GM18502 (cell line): ENCODE measurements around the gene DERL3.
"Not testable (repeated sequence)": the region's sequence is repeated elsewhere in the genome, so short reads cannot be mapped to it uniquely, and the experiment has no call there.

Experiments
- ATAC-seq: cut with Tn5 transposase; IDR thresholded peaks from one replicate; pipeline ENCODE4 v1.9.1; 2021; ENCODE audit warnings: mild to moderate bottlenecking; ENCODE audit not compliant: unreplicated experiment, poor library complexity

DERL3 gene

GRCh38 chr22:23838681-23839468, at the start of gene DERL3:
DERL3 (minus strand) TSS chr22:23839006; CDS start chr22:23838987, 19 bp downstream.
- peak; percentile 77 for ATAC-seq

DNA sequence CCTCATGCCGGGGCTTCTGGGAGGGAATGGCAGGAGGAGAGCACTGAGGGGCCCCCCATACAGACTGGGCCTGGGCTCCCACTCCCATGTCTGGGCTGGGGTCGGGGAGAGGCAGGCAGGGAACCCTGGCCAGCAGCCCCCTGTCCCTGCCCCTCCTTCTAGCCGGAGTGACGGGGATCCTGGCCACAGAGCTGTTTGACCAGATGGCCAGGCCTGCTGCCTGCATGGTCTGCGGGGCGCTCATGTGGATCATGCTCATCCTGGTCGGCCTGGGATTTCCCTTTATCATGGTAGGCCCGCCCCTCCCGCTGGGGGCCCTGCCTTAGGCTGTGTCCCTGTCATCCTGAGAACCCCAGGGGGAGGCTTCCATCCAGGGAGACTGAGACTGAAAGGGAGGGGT, 45.3 kb upstream of the DERL3 start:
- no peak for ATAC-seq

GRCh38 chr22:23883658-23884057, 44.9 kb upstream of the DERL3 start:
- no peak for ATAC-seq

- ATAC-seq: no peak
Observed at GRCh38 chr22:23882370-23882769, 43.6 kb upstream of the DERL3 start.

DNA sequence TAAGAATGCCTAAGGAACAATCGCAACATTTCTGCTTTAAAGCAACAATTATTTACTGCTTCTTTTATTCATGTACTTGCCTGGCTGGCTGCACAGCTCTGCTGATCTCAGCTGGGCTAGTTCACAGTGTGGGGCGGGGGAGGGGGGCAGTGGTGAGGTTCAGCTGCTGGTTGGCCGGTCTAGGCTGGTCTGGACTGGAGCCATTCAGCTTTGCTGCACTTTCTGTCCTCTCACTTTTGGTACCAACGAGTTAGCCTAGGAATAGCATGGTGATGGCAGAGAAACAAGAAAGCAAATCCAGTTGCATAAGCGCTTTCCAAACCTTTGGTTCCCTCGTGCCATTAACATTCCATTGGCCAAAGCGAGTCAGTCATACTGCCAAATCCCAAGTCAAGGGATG, 39.4 kb upstream of the DERL3 start:
- no peak for ATAC-seq

- no peak for ATAC-seq
Observed at GRCh38 chr22:23877566-23877965, 38.8 kb upstream of the DERL3 start.

DNA sequence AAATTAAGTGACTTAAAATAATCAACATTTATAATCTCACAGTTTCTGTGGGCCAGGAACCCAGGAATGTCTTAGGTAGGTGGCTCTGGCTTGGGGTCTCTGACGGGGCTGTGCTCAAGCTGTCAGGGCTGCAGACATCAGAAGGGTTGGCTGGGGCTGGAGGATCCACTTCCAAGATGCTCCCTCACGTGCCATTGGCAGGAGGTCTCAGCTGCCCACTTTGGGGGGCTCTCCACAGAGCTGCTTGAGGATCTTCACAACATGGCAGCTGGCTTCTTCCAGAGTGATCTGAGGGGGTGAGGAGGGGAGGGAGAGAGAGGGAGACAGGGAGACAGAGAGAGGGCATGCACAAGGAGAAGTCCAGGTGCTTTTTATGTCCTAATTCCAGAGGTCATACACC, 37.0 kb upstream of the DERL3 start:
- ATAC-seq: no peak

DNA sequence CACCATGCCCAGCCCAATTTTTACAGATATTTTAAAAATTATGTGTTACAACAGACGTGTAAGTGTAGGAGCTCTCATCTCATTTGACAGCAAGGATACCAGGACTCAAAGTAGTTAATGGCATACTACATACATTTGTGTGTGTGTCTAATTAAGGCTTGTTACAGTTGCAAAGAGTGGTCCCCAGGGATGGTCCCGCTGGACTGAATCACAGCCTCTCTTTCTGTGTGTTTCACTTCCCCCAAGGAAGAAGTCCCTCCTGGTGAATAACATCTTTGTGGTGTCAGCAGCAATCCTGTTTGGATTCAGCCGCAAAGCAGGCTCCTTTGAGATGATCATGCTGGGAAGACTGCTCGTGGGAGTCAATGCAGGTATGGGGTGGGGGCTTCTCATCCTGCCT, 36.1 kb upstream of the DERL3 start:
- no peak for ATAC-seq

GRCh38 chr22:23868580-23868979, 29.8 kb upstream of the DERL3 start:
- ATAC-seq: no peak

DNA sequence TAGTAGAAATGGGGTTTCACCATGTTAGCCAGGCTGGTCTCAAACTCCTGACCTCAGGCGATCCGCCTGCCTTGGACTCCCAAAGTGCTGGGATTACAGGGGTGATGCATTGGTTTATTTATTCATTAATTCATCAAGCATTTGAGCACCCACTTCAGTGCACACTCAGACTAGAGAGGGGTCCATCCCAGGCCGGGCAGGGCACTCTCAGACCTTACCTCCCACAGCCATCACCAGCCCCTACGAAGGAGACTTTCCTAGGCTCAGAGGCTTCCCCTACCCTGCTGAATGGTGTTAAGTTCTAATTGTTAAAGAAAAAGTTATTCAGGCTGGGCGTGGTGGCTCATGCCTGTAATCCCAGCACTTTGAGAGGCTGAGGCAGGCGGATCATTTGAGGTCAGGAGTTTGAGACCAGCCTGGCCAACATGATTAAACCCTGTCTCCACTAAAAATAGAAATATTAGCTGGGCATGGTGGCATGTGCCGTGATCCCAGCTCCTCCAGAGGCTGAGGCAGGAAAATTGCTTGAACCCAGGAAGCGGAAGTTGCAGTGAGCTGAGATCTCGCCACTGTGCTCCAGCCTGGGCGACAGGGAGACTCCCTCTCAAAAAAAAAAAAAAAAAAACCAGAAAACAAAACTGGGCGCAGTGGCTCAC, 25.8 kb upstream of the DERL3 start:
- ATAC-seq: not testable (repeated sequence)

GRCh38 chr22:23862103-23862502, 23.3 kb upstream of the DERL3 start:
- no peak for ATAC-seq

- not testable (repeated sequence) for ATAC-seq
Observed at GRCh38 chr22:23860187-23860586, 21.4 kb upstream of the DERL3 start.

DNA sequence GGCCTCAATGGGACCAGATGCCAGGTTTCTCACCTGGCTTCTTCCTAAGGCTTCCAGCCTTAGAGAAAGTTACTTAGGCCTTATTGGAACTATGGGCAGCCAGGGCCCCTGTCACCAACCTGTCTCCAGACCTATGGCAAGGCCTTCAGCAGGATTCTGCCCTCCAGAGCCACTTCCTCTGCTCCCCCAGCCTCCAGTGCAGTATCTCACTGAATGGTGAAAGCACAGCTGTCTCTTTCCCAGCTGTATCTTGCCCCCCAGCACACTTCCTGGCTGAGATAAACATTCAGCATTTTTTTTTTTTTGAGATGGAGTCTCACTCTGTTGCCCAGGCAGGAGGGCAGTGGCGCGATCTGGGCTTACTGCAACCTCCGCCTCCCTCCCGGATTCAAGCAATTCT, 20.4 kb upstream of the DERL3 start:
- ATAC-seq: no peak

DNA sequence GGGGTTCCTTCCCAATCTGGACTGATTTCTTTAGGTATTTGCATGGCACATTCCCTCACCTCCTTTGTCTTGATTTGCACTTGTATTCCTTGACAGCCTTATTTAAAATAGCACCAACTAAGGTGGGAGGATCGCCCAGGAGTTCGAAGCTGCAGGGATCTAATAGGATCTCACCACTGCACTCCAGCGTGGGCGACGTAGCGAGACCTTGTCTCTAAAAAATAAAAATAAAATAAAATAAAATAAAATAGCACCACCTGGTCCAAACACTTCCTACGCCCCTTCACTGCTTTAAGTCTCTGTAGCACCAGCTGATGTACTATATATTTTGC, 19.6 kb upstream of the DERL3 start:
- no peak for ATAC-seq

DNA sequence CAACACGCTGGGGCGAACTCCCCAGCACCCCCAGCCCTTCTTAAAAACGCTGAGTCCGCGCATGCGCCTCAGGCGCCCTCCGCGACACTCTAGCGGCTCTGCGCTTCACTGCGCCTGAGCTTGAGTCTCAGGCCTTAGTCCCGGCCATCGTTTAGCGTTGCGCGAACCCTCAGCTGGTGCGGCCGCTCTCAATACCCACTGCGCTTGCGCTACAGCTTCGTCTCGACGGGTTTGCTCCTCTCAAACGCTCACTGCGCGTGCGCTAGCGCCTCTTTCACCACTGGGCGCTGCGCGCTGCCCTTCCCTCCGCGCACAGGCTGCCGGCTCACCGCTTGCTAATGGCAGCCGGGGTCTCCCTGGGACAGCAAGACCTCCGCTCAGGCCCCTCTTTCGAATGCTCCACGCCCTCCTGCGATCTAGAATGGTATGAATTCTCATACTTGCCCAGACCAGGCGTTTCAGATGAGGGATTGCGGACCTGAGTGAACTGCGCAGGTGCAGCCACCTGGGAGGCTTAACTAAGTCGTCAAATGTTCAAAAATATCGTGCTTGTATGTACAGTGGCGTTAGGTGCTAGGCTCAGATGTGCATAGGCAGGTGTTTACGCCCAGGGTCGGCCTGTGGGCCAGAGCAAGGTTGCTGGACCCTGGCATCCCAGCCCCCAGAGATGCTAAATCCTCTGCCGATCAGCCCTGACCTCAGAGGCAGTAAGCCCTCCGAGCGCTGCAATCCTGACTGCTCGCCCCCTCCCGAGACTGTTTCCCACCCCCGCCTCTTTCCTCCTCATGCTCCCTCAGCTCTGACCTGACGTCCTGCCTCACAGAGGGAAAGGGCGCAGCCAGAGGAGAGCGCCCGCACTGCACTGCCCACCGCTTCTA, 19.0 kb upstream of the DERL3 start, which contains the start of gene SLC2A11:
SLC2A11 (plus strand) TSS at position 270 of the 878 bp plus-strand sequence; CDS start at position 395, 125 bp downstream.
- peak; percentile 90 for ATAC-seq

DNA sequence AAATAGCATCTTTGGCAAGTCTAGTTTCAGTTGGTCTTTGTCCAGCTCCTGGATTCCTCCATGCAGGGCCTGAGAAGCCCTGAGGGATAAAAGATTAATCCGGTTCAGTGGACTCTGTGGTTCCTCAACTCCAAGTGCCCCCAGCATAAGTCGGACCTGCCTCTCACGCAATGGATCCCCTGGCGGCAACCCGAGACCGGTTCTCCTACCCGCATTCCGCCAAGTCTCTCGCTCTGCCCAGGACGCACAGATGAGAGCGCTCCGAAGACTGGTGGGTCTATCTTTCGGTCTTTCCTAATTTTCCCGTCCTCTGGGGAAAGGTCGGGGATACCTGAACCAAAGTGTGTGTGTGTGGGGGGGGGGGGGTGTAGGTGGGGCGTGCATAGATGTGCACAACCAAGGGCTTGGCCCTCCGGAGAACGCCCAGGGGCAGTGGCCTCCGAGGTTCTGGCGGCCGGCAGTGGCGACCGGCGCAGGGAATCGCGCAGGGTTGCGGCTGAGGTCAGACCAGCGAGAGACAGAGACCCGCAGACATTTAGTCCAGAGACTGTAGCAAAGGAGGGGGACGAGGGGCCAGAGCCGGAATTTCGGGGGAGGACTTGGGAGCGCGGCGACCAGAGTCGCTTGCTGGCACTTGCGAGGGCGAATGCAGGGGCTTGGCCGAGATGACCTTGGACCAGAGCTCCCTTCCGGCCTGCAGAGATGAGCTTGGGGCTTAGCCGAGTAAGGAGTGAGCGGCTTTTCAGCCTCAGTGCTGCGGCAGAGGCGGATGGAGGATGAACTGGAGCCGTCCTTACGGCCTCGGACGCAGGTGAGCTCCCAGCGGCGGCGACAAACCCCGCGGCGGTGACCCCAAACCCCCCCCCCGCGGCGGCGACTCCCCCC, 18.2 kb upstream of the DERL3 start:
- peak; percentile 49 for ATAC-seq

DNA sequence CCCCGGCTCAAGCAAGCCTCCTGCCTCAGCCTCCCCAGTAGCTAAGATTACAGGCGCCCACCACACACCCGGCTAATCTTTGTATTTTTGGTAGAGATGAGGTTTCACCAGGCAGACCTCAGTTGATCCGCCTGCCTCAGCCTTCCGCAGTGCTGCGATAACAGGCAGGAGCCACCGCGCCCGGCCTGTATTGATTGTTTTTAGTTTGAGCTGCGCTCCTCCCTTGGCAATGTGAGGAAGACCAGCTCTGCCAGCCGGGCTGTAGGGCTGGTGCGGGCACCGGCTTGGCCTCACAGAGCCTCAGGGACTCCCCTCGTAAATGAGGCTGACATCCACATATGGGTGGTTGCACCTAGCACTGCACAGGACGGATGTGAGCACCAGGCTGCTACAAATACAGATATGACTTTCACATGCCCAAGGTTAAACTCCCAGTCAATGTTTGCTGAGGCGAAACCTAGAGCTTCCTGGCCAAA, 11.4 kb upstream of the DERL3 start:
- peak; percentile 47 for ATAC-seq

DNA sequence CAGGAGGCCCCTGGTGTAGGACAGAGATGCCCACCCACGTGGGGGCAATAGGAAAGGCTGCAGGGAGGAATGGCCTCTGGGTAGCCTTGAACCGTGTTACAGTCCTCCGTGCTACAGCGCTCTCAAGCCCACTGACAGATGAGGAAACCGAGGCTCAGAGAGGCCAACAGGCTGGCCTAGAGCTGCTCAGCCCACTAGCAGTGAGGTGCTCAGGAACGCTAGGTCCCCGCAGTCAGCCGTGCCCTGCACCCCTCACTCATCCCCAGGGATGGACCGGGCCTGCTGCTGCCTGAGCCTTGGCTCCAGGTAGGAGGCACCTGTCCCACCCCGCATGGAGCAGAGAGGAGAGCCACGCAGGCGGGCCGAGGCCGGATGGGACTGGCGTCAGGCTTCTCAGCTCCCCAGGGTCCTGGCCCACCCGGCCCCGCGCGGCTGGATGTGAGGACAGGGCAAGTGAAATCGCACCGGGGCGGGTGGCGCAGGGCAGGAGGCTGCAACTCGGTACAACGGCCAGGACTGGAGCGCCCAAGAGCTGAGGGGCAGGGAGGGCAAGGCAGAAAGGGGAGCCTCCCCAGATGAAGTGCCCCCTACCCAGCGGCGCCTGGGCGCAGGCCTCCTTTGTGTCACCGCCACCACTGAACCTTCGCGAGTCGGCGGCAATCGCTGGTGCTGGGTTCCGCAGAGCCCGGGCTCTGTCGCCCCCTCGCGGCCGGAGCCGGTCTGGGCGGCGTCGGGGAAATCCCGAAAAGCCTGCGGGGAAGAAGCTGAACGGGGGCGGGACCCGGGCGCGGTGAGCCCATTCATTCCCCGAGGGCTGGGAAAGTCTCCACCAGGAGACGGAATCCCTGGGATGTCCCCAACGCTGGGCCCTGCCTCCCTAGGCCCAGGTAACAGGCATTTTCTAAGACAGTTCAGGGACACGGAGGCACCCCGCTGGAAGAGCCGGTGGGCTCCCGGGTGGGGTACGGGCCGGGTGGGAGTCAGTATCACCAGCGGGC, 10.5 kb upstream of the DERL3 start:
- ATAC-seq: no peak
